Amniotic epithelial cell (primary cell): ENCODE results near the gene IFTAP.
A peak's percentile ranks its signal among the peaks of the same experiment; 100 is the strongest.

Experiments
- DNase-seq: peaks from one replicate; pipeline ENCODE4 v3.0.0-alpha.2; 2010; ENCODE audit warnings: low read depth

IFTAP gene

DNA sequence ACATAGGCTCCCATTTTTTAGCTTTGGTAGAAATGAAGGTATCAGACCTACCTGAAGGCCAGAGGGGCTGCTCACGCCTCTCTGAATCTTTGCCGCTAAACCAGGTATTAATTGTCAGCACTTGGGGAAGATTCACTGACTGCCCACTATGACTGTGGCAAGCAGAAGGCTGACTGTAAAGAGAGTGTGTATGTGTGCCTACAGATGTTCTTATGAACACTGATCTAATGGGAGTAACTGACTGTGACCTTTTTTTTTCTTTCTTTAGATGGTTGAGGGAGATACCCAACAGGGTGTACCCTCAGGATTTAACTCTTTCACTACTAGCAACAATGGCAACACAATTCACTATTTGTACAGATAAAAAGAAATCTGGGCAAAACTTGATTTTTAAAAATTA is 3.7 kb downstream of the IFTAP start, which contains the start of gene RAG2:
Gene RAG2, minus strand, starts transcription at position 186 of the 400 bp plus-strand sequence. CDS start 4,068 bp downstream, outside the sequence.
- no peak for DNase-seq

DNA sequence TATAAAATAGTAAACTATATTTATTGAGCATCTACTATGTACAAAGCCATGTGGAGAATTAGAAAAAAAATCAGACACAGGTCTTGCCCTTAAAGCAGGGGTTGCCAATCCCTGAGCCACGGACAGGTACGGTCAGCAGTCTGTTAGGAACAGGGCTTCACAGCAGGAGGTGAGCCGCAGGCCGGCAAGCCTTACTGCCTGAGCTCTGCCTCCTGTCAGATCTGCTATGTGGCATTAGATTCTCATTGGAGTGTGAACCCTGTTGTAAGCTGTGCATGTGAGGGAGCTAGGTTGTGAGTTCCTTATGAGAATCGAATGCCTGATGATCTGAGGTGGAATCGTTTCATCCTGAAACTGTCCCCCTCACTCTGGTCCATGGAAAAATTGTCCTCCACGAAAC is 5.9 kb downstream of the IFTAP start:
- no peak for DNase-seq

DNA sequence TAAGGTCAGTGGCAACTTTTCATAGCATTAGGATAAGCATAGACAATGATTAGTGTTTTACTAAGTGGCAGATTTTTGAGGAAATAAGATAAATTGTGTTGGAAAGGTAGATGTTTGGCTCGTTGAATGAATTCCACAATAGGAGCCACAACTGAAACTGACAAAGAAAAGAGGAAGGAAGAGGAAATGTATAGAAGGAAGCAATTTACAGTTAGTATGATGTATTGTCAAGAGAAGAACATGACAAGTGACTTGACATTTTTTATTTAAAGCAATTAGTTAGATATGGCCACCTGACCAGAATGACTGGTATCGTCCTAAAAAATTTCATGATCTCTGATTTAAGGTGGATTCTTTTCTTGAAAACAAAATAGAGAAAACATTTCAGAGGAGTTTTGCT is 6.9 kb downstream of the IFTAP start:
- DNase-seq = no peak

DNA sequence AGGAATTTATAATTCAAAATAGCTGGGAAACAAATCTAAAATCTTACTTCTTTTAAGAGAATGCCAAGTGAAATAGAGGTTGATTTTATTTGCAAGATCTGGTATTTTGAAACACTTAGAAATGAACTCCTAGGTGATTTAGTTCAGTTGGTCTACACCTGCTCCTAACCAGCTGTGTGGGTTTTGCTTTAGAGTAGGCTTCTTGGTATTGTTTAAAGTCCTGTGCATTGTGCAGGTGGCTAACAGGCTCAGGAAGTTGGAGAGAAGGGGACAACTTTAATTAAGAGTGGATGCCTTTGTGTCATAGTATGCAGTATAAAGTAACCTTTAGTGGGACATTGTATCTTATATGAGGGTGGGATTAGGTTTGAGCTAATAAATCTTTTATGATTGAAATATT is 7.8 kb downstream of the IFTAP start:
- no peak for DNase-seq

DNA sequence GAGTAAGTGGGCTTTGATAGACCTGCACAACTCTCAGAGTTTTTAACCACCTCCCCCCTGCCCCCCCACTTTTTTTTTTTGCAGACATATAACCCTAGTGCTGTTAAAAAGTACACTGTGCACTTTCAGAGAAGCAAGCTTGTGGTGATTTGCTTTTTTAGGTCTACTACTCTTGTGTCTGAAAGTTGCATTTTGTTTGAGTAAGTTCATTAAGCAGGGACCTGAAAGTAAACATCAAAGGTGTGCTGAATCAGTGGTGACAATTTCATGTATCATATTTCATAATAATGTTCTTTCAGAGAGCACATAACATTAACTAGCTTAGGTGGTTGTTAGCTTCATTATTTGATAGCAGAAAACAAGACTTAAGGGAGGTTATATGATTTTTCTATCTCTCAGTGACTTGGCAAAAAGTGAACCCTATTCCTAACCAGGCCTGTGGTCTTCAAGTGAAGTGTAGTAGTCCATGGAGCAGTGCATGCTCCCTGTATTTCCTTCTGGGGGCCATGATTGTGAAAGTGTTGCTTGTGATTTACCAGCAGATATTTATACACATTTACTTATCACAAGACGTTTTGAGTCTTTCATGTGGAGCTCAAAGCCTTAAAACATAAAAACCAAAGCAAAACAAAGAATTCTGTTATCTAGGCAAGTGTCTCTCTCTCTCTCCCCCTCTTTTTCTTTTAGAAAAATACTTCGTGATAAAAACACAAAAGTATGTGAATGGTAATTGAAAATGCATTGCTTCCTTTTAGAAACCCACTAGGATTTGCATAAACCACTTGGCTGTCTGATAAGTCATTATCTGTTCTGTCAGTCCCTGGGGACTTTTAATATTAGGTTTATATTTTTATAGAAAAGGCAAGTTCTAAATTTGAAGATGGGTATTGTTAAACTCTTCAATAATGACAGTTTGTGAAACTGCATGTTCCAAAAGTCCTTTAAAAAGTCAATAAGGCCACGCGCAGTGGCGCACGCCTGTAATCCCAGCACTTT is 11.2 kb downstream of the IFTAP start:
- DNase-seq = no peak

DNA sequence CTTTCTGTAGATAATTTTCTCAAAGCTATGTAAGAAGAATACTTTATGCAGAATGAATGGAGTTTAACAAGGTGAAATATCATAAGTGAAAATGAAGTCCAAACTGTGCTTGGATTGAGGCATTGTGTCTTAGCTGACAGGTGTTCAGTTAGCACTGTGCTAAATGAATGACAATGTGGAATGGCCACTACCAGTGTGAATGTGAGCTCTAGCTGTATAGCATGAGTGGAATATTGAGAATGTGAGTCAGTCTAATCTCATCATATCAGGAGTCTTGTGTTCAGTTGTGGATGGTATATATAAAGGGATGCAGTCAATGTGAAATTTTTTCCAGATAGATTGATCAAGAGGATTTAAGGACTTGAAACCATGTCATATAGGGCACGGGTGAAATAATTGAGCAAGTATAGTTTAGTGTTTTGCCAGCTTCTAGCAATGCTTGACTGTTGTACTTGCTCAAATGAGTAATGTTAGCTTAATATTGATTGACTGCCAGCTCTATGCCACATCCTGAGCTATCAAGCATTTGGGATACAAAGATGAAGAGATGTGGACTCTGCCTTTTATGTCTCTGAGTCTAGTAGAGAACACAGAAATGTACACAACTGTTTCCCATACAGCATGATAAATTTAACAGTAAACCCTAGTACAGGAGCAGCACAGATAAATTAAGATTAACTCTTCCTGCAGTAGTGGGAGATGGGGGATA is 14.3 kb downstream of the IFTAP start:
- DNase-seq = no peak

DNA sequence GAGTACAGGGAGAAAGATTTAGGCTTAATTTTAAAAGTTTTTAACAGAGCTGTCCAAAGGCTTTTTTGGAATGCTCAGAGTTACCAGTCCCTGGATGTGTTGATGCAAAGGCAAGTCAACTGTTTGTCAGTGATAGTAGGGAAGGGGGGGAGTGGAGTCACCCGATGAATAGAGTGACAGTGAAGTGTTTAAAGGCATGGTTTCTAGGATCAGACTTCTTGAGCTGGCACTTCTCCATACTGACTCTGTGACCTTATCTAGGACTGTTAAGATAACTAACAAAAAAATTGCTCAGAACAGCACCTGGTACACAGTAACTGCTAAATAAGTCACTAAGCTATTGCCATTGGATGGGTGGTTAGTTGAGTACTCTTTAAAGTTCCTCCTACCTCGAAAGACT is 15.1 kb downstream of the IFTAP start:
- DNase-seq = no peak

DNA sequence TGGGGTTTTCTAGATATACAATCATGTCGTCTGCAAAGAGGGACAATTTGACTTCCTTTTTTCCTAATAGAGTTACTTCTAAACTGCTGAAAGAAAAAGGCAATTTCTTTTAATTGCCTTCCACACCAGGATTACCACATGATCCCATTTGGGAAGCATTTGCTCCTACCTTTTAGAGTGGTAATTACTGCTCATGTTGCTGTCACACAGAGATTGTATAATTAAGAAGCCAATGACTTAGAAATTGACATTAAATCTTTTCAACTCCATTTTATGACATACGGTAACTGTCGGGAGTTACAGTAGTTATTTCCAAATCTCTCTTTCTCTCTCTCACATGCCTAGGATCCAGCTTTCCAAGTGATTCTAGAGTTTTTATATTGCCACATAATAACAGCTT is 21.5 kb downstream of the IFTAP start:
- no peak for DNase-seq

DNA sequence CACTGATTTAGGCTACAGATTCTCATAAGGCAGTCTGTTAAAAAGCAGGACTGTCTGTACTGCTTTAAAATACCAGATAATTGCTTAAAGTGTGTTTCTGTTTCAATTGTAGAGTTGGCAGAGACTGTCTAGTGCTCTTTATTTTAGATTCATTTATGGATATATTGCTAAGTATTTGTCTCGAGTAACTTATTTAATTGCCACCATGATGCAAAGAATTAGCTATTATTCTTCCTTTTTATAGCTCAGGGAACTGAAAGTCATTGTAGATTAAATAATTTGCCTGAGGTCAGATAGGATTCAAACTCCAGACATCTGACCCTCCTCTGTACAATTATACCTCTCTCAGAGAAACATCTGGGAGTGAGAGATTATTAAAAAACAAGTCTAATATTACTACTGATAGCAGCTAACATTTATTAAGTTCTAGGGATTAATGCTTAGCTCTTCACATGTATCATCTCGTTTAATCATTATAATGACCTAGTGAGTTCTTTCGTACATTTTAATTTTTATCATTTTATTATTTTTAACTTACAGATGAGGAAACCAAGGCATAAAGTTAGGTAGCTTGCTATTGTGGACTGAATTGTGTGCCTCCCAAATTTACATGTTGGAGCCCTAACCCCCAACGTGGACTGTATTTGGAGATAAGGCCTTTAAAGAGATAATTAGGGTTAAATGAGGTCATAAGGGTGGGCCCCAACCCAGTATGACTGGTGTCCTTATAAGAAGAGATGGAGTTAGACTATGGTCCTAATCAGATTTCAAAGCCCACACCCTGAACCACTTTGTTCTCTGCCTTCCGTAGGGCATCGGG is 23.5 kb downstream of the IFTAP start:
- no peak for DNase-seq

DNA sequence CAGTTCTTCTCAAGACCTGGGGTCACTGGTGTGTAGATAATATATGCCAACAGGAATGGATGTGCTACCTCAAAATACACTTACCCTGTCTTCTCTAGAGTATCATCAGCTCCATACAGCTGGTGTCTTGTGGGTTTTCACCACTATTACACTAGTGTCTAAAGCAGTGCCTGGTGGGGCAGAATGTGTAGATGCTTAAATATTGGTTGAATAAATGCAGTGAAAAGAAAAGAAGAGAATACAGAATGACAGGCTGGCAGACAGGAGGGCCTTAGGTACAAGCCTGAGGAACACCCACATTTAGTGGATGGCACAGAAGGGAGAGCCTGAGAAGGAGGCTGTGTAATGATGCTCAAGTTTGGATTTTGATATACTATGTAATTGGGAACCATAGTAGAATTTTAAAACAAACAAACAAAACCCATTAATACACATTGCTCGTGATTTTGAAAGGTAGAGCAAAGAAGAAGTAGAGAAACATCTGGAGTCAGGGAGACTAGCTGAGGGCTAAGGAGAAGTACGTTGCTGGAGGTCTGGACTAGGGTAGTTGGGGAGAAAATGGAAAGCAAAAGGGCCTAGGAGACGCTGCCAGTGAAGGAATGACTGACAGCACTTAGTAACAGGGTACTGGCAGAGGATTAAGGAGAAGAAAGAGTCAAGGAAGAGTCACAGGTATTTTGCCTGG is 24.2 kb downstream of the IFTAP start:
- DNase-seq = no peak

DNA sequence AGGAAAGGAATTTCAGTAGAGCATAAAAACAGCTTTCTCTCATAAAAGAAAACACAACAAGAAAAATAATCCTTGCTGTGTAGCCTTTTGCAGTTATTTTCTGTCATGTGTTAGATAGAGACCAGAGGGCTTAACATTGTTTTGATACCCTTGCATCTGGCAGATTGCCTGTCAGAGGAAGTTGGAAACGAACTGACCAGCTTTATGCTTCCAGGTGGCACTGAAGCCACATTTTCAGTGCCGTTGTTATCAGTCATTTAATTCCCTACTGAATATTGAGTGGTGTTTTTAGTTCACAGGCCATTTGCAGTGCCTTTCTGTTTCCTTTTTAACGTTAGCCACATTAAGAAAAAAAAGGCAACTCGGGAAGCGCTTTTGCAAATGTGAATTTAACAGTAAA is 25.2 kb downstream of the IFTAP start:
- no peak for DNase-seq

DNA sequence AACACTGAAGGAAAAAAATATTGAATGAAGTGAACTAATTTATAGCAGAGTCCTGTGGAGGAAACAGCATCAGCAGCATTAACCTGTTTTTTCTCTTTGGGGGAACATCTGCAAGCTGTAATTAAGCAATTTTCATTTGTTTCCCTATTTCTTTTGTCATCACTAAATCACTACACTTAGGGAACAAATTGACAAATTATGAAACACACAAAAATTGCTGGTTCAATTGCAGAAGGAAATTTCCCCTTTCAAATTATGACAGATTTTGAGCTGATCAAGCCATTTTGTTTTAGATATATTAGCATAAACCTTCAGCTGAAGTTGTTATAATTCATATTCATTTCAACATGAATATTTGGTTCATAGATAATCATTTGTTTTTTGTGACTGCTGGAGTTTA is 25.9 kb downstream of the IFTAP start:
- no peak for DNase-seq

DNA sequence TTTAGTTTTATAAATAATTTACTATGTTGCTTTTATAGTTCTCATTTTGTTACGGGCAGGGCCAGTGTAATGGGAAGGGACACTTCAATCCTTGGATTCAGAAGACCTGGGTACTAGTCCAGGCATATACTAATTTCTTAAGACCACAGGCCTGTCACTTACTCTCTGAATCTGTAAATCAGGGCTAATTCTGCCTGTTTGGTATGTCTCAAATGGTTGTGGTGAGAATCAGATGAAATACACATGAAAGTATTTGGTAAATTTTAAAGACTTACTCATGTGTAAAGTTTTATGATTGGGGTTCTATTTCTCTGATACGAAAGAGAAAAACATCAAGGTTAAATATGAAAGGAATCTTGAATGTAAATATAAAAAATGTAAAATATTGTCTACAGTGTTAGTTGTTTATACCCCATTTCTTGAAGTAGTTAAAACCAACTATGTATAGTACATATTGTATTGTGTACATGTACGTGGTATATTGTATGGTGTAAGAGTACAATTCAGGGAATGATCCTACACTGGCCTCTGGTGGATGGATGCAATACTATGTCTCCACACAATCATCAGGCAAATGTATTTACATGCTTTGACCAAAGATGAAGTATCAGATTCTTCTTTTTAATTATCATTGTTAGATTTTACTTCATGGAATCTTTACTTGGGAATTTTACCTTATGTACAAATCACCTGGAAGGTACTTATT is 28.3 kb downstream of the IFTAP start:
- DNase-seq = peak; percentile 31

DNA sequence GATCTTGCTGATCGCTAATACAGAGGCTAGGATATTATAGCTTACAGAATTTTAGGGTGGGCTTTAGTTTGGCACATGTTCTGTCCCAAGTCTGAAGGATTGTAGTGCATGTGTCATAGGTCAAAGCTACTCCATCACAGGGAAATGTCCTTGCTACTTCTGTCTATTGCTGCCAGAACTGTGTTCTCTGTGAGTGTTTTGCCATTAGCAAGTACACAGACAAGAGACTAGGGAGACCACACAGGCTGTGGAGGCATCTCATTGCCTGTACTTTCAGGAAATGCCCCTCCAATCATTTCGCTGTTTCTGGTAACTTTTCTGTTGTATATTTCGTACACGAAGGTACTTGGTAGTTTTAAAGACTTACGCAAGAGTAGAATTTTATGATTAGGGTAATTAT is 29.2 kb downstream of the IFTAP start:
- DNase-seq = no peak

DNA sequence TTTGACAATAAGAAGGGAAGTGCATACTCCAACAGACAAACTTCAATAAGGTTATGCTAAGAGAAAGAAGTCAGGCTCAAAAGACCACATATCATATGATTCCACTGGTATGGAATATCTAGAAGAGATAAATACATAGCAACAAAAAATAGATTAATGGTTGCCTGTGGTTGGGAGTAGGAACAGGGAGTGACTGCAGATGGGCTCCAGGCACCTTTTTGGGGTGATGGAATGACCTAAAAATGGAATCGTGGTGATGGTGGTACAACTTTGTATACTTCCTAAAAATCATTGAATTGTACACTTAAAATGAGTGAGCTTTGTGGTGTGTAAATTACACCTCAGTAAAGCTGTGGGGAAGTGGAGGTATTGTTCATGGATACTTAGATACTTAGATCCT is 32.7 kb downstream of the IFTAP start:
- DNase-seq = no peak

DNA sequence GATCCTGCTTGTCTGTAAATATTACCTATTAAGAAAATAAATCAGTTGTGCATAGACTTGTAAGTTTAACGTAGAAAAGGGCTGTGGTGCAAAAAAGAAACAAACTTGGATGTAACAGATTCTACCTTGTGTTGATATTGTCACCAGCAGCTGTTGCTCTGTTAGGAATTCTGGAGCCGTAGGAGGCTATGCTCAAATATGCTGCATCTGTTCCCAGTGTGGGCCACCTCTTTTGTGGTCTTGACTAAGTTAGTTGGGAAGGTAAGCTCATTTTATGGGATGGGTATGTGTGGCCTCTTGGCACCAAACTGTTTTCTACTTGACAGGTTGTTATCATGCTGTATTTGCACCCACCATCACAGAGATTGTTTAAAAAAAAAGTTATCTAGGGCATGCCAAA is 33.2 kb downstream of the IFTAP start:
- DNase-seq = no peak

DNA sequence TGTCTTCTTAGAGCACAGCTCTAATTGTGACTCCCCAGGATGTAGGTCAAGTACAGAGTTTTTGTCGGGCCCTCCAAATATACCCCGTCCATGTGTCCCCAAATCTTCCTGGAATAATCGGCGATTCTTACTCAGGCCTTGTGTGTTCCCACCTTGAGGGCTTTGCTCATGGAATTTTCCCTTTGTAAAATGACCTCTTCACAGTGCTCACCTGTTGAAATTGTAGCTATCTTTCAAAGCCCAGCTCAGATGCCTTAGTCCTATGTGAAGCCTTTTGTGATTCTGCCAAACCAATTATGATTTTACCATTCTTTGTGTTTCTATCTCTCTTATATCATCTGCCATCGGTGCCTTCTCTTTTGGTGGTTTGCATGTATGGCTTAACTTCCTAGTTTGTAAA is 33.8 kb downstream of the IFTAP start:
- no peak for DNase-seq

DNA sequence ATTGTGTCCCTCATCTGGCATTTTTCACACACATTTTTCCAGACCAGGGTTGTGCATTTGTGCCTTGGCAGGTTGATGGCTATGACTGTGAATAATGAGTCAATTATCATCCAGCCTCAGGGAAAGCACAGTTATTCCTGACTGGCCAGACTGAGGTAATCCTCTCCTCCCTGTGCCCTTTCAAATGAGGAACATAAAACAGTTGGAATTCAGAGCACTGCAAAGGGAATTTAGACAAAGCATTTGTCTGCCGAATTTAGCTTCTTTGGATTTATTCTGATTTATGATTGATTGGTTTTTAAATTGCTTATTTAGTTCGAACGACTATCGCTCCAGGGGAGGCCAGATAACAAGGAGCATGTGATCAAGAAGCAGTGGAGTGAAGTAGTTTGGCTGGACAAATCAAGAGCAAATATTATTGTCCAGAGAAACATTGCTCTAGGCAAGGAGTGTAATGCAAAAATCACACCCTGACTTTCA is 34.5 kb downstream of the IFTAP start:
- DNase-seq = no peak

DNA sequence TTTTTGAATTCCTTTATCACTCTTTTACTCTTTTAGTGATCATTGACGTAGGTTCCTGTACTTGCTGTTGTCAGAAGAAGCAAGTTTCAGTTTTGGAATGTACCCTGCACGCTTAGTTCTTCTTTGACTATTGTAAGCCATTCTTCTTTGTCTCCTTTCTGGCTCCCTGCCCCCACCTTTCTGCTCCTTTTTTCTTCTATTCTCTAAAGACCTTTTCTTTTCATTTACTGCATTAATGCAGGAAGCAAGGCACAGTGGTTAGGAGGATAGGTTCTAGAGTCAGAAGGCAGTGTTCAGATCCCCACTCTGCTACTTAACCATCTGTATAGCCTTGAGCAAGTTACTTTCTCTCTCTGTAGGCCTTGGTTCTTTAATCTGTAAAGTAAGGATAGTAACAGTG is 37.5 kb downstream of the IFTAP start:
- DNase-seq = no peak

DNA sequence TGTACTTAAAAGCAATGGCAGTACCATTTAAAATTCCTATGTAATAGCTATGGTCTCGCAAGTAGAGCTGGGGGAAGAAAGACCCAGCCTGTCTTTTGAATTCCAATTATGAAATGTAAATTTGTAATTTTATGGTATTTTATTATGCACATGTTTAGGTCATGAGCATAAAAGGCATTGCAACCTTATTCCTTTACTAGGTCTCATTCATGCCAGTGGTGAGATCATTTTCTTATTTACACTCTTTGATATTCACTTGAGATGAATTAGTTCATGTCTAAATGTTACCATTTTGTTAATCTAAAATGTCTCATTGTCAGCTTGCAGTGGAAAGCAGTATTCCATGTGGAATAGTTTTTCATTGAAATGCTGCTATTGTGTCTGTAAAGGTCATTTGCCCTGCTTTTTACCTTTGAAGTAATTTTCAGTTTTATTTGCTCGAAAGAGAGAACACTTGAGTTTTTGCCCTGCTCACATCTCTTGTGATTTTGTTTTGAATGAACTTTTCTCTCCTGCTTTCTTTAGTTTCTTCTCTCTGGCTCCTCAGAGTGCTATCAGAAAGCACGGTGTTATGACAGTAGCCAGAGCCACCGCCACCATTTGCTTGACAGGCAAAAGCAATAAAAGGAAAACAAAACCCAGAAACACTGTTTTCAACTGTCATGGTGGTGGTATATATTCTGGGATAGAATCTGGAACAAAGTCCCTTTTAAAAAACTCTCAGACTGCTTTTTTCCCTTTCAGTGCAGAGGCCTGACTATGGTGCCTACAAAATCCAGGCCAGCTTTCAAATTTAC is 41.0 kb downstream of the IFTAP start:
- no peak for DNase-seq
